GM12872 (cell line): Measurements from ENCODE around the gene SPPL2B.

Experiments
- CTCF ChIP-seq: IDR thresholded peaks from 3 replicates; pipeline ENCODE4 v1.5.1; 2011; ENCODE audit warnings: low read depth, mild to moderate bottlenecking, low read length, moderate library complexity; ENCODE audit not compliant: insufficient read depth

The SPPL2B gene

DNA sequence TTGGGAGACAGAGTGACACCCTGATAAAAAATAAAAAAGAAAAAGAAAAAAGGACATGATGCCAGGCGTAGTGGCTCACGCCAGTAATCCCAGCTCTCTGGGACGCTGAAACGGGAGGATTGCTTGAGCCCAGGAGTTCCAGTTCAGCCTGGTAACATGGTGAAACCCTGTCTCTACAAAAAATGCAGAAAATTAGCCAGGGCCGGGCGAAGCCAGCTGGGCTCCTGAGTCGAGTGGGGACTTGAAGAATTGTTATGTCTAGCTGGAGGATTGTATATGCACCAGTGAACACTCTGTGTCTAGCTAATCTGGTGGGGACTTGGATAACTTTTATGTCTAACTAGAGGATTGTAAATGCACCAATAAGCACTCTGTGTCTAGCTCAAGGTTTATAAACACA is 63.9 kb downstream of the SPPL2B start:
- no peak for TF ChIP-seq CTCF

DNA sequence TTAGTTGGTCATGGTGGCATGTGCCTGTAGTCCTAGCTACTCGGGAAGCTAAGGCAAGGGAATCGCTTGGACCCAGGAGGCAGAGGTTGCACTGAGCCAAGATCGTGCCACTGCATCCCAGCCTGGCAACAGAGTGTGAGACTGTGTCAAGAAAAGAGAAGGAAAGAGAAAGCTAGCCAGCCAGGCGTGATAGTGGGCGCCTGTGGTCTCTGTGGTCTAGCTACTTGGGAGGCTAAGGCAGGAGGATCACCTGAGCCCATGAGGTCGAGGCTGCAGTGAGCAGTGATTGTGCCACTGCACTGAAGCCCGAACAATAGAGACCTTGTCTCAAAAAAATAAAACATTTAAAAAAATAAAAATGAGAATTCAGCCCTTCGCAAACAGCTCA is 65.6 kb downstream of the SPPL2B start:
- TF ChIP-seq CTCF: no peak

DNA sequence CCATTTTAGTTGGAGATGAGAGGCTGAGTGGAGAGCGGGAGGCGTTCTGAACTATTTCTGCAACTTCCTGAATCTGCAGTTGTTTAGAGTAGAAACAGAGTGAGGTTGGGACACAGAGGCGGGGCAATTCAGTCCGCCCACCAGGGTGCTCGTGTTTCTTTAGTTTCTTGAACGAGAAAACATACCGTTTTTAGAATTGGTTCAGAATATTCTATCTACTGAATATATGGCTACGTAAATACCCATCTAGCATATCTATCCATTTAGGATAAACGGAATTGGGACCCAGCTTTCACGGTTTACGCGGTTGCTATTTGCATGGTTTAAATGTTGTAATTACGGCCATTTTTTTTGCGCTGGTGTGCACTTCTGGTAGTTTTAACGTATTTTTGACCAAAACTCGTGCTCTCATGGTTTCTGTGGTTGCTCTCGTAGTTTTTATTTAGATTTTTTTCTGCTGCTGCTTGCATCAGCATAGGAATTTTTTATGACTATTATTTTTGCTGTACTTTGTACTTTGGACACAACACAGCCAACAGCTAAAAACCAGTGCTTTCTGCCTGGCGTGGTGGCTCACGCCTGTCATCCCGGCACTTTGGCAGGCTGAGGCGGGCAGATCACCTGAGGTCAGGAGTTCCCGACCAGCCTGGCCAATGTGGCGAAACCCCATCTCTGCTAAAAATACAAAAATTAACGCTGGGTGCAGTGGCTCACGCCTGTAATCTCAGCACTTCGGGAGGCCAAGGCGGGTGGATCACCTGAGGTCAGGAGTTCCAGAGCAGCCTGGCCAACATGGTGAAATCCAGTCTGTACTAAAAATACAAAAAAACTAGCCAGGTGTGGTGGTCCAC is 66.2 kb downstream of the SPPL2B start:
- no peak for TF ChIP-seq CTCF

GRCh38 chr19:2398735-2399305 is 70.3 kb downstream of the SPPL2B start:
- TF ChIP-seq CTCF: no peak

DNA sequence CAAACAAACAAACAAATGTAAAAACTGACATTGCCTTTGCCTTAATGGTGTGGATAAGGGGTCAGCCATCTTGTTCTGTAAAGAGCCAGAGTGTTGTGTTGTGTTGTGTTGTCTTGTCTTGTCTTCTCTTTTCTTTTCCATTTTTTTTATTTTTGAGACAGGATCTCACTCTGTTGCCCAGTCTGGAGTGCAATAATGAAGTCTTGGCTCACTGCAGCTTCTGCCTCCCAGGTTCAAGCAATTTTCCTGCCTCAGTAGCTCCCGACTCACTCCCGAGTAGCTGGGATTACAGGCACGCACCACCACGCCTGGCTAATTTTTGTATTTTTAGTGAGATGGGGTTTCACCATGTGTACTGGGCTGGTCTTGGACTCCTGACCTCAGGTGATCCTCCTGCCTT is 71.1 kb downstream of the SPPL2B start:
- no peak for TF ChIP-seq CTCF
